NCI-H2227 (cell line): ENCODE results near the gene HDLBP.
"Not testable (repeated sequence)": the region's sequence is repeated elsewhere in the genome, so short reads cannot be mapped to it uniquely, and the experiment has no call there.

Source experiments
- DNase-seq: peaks from one replicate; lab custom pipeline; 2025; ENCODE audit not compliant: unreplicated experiment; lab: John Stamatoyannopoulos, UW

The HDLBP gene

DNA sequence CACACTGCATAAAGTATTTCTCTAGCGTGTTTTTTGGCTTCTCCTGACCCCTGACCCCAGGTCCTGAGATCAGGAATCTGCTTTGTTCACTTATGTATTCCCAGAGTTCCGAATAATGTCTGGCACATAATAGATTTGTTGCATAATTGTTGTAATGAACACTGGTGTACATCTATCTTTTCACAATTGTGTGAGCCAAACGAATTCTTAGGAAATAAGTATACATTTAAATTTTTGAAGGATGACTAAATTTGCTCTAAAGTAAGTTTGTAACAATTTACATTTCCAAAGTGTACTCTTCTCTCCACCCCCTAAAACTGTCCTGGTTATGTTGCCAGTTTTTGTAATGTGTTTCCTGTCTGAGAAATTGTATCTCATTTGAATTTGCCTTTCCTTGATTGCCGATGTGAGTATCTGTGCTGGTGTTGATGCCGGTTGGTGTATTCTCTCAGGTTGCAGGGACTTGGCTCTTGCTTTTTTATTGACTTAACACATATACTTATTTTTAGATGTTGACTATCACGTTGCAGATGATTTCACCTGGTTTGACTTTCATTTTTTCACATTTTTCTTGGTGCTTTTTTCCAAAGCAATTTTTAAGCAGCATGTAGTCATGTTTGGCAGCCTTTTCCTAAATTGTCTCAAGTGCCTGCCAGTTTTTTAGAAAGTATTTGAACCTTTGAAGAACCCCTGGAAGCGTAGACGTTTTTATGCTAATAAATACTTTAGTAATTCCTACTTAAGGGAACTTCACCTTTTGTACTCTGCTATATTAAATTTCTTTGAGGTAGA lies 24.6 kb upstream of the HDLBP start:
- DNase-seq = no peak

DNA sequence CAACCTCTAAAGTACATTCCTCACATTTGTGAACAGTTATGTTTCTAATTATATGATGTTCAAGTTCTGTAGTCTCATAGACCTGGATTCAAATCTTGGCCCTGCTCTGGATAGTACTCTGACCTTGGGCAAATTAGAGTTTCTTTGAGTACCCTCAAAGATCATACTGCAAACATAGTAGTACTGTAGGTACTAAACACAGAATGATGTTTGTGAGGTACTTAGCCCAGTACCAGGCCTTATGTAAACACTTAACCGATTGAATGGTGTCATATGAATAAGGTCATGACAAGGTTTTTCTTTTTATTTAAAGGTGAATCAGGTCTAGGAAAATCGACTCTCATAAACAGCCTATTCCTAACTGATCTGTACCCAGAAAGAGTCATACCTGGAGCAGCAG lies 19.3 kb upstream of the HDLBP start:
- DNase-seq = no peak

DNA sequence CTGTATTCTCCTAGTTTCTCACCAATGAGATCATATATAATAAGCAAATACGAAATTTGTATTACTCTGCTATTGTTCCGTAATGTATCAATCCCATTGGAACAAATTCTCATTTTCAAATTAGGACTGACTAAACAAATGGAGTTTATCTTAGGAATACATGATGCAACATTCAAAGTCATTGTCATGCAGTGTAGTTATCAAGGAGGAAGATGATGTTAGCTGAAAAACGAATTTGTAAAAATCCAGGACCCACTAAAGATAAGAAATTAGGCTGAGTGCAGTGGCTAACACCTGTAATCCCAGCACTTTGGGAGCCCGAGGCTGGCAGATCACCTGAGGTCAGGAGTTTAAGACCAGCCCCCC lies 15.1 kb upstream of the HDLBP start:
- no peak for DNase-seq

DNA sequence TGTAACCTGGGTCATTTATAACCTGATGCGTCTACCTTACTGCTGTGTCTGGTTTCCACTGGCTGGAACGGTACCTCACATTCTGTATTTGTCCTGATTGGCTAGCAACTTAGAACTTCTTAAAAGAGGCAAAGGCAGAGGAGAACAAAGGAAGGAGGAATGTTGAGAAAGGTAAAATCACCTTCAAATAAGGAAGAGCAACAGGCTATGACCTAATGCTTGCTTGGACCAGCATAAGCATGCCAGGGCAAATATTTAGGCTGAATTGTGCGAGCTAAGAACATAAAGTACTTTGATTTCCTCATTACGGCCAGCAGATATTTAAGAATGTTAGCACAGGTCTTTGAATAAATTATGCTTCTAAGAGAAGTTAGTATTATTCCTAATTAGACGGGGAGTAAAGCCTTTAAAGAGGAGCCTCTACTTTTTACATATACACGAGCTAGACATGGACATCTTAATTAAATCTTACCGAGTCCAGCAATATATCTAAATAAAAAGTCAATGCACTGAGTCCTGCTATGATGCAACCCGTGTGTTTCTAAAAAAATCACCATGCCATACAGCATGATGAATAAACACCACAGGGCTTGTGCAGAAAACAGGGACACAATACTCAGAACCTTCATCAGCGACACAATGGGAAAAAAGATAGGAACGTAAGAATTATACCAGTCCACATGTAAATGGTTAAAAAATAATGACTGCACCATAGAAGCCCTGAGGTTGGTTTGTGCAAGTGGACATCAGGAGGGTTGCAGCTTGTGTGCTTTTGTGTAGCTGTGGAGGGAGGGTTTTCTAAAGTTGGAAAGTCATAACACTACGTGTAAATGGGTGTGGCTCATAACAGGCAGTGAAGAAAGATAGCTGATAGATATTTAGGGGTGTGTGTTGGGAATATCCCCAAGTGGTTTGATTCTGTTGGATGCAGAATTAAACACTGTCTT lies 14.5 kb upstream of the HDLBP start:
- DNase-seq = no peak

DNA sequence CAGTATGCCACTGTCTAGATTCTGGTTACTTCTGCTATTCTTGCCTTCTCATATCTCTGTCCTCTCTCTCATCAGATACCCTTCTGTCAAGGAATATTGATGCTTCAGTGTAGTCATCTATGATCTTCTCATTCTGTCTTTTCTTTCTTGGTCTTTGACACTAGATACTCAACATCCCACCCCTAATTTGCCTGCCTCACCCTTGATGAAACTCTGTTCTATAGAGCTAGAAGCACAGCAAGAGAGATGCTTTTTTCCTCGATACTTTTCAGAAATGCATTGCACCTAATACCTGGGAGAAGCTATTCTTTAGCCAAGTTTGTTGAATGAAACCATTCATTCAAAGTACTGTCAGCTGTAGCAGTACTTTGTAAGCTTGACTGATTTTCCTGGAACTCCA lies 9.8 kb upstream of the HDLBP start:
- no peak for DNase-seq

DNA sequence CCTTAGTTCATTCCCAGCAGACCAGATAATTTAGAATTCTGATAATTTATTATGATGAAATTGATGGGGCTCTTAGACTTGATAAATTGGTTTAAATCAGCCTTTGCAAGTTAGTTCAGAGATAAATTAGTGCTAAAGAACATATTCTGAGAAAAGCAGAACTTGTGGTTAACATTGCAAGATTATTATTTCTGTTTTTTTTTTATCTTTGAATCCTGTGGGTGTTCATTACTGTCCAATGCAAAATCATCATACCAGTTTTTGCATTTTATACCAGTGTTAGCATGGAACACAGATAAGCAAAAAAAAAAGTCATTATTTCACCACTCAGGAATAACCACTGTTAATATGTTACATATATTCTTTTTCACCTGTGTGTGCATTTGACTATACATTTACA lies 9.3 kb upstream of the HDLBP start:
- DNase-seq = no peak

DNA sequence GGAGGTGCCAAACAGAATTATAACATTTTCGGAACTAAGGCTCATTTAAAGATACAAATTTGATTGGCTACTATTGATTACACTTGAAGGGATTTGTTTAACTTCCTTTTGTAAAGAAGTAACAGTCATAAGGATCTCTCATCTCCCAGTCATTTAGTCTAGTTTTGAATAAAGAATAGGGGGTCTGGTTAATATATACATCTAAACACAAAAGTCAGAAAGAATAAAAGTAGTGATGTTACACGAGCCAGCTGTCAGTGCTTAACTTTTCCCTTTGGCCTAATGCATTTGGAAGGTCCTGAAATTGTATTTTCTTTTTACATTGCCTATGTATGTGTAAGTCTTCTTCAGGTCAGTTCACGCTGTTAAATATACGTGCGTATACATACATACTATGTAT lies 8.3 kb upstream of the HDLBP start:
- no peak for DNase-seq

DNA sequence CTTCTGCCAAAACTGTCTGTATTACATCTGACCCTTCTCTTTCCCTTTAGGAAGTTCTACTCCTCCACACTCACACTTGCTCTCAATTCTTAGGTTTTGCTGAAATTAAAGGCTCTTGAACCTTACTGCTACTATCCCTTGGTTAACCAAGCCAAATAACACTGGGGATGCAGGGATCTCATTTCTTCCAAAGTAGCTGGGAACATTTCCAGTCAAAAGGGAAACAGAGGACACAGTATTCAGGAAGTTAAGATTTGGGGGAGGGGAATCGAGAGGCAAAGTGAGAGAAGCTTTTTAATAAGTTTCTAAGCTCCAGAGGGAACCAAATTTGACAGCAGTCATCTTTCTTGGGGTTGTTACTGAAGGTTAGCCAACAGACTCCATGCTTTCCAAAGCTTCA lies 6.4 kb upstream of the HDLBP start:
- no peak for DNase-seq

DNA sequence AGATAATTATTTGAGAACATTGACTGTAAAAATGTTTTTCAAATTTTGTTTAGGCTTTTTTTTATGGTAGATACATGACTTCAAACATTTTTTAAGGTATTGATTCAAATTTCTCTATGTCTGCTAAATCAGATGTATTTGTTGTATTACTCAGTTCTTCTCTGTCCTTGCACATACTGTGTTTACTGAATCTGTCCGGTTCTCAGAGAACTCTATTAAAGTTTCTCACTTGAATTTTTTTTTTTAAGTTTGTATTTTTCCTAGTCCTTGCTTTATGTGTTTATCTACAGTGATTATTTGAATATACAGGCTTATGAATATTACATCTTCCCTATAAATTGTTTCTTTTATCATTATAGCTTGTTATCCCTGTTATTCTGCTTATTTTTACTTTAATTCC lies 5.6 kb upstream of the HDLBP start:
- DNase-seq = no peak

DNA sequence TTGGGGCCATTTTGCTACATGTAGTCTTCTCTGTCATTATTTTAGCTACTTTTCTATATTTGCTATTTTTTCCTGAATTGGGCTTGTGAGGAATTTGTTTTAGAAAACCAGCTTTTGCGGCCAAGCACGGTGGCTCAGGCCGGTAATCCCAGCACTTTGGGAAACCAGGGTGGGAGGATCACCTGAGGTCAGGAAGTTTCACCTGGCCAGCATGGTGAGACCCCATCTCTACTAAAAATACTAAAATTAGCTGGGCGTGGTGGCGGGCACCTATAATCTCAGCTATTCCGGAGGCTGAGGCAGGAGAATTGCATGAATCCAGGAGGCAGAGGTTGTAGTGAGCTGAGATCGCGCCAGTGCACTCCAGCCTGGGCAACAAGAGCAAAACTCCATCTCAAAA lies 4.9 kb upstream of the HDLBP start:
- DNase-seq = no peak

DNA sequence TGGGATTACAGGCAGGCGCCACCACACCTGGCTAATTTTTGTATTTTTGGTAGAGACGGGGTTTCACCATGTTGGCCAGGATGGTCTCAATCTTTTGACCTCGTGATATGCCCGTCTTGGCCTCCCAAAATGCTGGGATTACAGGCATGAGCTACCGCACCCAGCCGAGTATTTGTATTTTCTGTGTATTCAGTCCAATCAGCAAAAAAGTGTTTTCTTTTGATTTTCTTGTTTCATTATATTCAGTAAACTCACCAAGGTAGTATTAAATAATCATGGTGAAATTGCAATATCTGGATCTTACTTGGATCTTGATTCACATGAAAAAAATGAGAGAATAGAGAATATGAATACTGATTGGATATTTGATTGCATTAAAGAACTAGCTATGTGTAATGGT lies 3.4 kb upstream of the HDLBP start:
- DNase-seq = not testable (repeated sequence)

DNA sequence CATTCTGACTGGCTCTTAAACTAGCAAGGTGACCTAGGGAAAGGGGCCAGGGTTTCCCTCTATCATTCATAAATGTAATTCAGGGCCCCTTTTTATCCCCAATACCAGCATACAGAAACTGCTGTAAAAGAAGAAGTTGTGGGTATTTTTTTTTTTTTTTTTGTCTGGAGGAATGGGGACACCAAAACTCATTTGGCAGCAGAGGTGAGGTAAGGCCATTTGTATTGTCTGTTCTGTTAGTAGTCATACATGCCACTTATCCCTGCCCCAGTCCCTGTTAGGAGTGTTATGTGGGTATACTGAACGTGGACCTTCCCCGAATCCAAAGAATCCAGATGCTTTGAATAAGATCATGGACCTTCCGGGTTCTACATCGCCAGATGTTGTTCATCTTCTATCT lies 1.9 kb upstream of the HDLBP start:
- no peak for DNase-seq

DNA sequence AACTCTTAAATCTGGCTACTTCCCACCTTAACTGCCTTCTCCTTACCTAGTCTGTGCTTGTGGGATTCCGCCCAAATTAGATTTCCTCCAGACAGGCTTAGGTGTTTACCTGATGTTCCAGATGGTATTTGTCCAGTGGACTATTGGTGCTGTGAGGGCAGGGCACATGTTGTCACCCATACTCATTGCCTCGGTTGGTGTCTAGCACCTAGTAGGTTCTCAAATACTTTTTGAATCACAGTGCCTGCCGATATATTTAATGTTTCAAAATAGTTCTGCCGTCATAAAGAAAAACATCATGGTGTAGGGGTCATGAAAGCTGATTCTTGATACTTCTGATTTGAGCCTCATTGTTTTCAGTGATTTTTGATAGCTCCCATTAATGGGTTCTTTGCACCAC lies 1.4 kb upstream of the HDLBP start:
- no peak for DNase-seq

DNA sequence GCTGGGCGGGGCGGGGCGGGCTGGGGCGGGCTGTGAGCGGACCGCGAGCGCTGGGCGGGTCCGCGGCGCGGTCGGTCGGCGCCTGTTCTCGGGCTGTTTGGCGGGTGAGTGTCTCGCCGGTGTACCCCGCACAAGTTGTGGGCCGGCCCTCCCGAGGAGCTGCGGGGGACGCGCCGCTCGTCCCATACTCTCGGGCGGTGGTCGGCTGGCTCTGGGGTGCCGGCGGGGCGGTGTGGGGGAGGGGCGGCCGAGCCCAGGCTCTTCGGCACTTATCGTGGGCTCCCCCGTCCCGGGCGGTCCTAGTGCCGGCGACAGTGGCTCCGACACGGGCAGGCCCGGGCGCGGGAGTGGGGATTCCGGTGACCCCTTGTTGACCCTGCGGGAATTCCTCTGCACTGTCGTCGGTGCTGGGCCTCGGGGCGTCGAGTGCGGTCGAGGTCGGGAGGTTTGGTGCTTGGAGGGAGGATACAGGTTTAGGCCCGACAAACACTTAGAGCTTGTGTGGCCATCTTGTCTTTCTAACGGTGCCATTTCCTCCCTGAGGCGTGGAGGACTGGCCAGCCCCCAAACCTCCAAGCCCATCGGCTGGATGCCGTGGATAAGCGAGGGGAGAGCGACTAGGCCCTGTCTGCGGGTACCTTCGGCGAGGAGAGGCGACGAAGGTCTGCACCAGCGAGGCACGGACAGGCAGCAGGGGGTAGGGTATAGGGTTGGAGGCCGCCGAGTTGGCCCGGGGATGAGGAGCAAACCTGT lies 583 bp upstream of the HDLBP start, which contains the start of gene SEPTIN2:
SEPTIN2 (plus strand) TSS at position 47 of the 753 bp plus-strand sequence. CDS start 8,308 bp downstream, outside the sequence.
- peak; percentile 85 for DNase-seq

DNA sequence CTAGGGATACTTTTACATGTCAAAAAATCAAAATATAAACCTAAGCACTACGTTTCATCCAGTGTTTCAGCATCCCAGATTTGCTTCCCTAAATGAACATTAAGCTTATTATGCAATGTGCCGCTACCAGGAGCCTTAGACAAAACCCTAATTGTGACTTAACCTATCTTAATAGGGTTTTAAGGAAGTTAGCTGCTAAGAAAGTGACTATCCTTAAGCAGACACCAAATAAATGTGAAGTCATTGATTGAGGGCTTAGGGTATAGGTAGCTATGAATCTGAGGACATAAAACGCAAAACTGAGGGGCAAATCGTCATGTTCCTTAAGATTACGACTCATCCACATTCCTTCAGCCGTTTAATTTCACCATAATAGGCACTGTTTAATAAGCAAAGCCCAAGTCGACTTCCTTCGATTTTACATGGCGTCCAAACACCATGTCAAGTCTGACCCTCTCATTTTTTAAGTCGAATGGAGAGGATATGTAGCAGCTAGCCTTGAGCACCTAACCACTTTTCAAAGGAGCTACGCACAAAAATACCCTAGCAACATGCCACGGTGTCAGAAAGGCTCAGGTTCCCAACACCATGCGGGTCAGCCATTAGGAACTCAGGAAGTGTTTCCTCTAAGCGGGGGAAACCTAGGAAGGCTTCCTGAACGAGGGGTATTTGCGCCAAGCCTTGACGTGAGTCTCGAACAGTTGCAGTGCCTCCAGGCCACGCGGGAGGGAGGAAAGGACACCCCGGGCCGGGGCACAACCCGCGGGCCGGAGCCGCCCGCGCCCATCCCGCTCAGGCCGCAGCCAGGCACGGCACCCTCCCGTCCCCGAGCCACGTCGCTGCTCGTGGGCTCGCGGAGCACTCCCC lies 1.0 kb downstream of the HDLBP start:
- DNase-seq = peak; percentile 80

DNA sequence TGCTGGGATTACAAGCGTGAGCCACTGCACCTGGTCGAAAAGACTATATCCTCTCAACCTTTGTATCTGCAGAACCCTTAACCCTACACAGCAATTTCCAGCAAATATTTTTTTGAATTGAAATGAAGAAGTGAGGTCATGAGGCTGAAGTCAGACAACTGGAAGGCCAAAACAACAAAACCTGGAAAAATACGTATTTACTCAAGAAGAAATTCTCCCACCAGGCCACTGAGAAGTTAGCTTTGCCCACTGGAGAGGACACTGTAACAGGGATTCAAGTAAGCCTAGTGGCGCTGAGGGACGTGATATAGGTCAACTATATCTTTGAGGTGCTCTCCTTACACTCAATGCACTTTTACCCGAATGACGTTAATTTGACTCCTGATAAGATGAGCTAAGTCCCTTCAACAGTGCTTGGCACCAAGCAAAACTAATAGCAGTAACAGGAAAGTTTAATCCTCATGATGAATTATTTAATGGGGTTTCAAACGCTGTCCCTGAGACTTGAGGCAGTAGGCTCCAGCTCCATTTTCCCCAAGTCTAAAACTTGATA lies 1.9 kb downstream of the HDLBP start:
- no peak for DNase-seq

DNA sequence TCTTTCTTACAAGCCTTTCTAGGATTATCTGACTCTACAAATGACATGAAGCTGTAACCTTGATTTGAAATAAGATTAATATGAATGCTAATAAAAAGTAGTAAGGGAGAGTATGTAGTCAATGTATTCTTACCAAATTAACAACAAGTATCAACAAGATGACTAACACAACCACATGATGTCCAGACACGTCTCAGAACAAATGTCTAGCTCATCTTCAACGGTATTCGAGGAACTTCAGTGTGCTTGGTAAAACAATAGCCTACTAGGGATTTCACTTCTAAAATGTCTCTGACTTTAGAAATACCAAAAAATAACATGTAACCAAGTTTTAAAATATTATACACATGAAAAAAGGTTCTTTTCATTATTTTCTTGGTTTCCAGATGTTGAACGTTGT lies 3.4 kb downstream of the HDLBP start:
- DNase-seq = no peak

DNA sequence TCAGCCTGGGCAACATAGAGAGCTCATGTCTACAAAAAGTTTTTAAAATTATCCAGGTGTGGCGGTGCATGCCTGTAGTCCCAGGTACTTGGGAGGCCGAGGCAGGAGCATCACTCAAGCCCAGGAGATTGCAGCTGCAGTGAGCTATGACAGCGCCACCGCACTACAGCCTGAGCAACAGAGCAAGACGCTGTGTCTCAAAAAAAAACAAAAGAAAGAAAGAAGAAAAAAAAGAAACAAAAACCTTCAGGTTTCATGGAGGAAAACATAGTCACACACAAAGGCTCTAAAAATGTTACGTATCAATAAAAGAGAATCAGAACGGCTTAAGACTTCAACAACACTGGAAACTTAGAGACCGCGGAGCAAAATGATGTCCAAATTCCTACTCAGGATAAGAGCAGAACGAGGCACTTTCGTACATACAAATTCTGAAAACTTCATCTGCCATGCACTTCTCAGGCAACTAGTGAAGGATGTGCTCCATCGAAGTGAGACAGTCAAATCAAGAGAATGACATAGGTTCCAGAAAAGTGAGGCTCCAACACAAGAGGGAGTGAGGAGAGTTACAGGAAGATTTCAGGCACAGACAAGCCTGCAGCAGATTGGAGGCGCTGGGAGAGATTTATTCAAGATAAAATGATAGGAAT lies 4.4 kb downstream of the HDLBP start:
- DNase-seq = no peak

DNA sequence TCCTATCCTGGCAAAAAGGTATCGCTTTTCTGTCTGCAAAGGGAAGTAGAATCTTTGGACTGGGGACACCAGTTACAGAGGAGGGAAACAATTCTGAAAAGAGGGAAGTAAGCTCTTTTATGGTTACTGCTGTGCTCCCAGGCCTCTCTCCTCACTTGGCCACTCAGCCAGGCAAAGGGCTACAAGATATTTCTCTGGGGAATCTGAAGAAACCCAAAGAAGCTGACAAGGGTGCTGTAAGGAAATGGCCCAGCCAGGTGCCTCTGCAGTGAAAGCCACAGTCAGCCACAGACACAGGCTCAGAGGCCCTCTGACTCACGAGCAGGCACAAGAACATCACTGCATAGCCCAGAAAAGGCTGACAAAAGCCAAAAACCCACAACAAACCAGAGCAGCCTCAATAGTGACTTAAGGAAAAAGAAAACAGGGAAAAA lies 5.8 kb downstream of the HDLBP start:
- DNase-seq = no peak
